GM23338 (cell line): ENCODE data around the gene FOXP4. TPM values are rescaled to one million over a fixed set of nuclear protein-coding genes. Genes with fewer than 3 reads are reported as not detected.

ENCODE experiments used
- ATAC-seq: fragments of 200-7000 bp; cut with Tn5 transposase; 3 replicates; pipeline ENCODE4 v1.9.1; 2020
- DNase-seq: peaks from one replicate; pipeline ENCODE4 v3.0.0-alpha.2; 2015; ENCODE audit warnings: low spot score
- H2AFZ ChIP-seq: fragments of 200-600 bp; sonication (generic); 2 replicates; pipeline ENCODE4 v1.8.0; 2016; ENCODE audit warnings: antibody characterized with exemption, mild to moderate bottlenecking, moderate library complexity
- H3F3A ChIP-seq: fragments of 200-600 bp; sonication (generic); replicated peaks from 2 replicates; pipeline ENCODE4 v1.8.0; 2017; ENCODE audit warnings: antibody characterized with exemption, mixed run types, low read depth
- H3K27ac ChIP-seq: fragments of 200-600 bp; sonication (generic); 2 replicates; pipeline ENCODE4 v1.6.1; 2016; ENCODE audit warnings: low read depth
- H3K27me3 ChIP-seq: fragments of 200-600 bp; sonication (generic); 2 replicates; pipeline ENCODE4 v1.8.0; 2016; ENCODE audit warnings: mild to moderate bottlenecking, mixed run types, moderate library complexity; ENCODE audit not compliant: insufficient read depth
- H3K36me3 ChIP-seq: fragments of 200-600 bp; sonication (generic); 2 replicates; pipeline ENCODE4 v1.8.0; 2016; ENCODE audit warnings: mild to moderate bottlenecking; ENCODE audit not compliant: insufficient read depth
- H3K4me1 ChIP-seq: fragments of 200-600 bp; sonication (generic); 2 replicates; pipeline ENCODE4 v1.8.0; 2016; ENCODE audit warnings: mild to moderate bottlenecking, moderate library complexity; ENCODE audit not compliant: insufficient read depth
- H3K4me2 ChIP-seq: fragments of 200-600 bp; sonication (generic); 2 replicates; pipeline ENCODE4 v1.7.1; 2017; ENCODE audit warnings: mixed run types
- H3K4me3 ChIP-seq: fragments of 200-600 bp; sonication (generic); 2 replicates; pipeline ENCODE4 v1.6.1; 2016; ENCODE audit warnings: mixed run types
- H3K79me2 ChIP-seq: fragments of 200-600 bp; sonication (generic); replicated peaks from 2 replicates; pipeline ENCODE4 v1.8.0; 2017; ENCODE audit warnings: mild to moderate bottlenecking; ENCODE audit not compliant: insufficient read depth
- H3K9me2 ChIP-seq: fragments of 200-600 bp; sonication (generic); 2 replicates; pipeline ENCODE4 v1.8.0; 2017; ENCODE audit not compliant: insufficient read depth
- H4K20me1 ChIP-seq: fragments of 200-600 bp; sonication (generic); replicated peaks from 2 replicates; pipeline ENCODE4 v1.8.0; 2017; ENCODE audit warnings: mild to moderate bottlenecking; ENCODE audit not compliant: insufficient read depth
- H3K27ac Mint-ChIP-seq: 2 replicates; pipeline ENCODE4 v1.8.0; 2020; ENCODE audit warnings: inconsistent platforms, mild to moderate bottlenecking, moderate library complexity, mixed read lengths
- H3K27me3 Mint-ChIP-seq: 3 replicates; pipeline ENCODE4 v1.8.0; 2022; ENCODE audit warnings: low read depth, mild to moderate bottlenecking, moderate library complexity, mixed read lengths, inconsistent platforms; ENCODE audit not compliant: insufficient read depth, poor library complexity
- H3K36me3 Mint-ChIP-seq: 3 replicates; pipeline ENCODE4 v1.8.0; 2021; ENCODE audit warnings: low read depth, mild to moderate bottlenecking, inconsistent platforms, moderate library complexity, mixed read lengths
- H3K4me1 Mint-ChIP-seq: 3 replicates; pipeline ENCODE4 v1.8.0; 2020; ENCODE audit warnings: mild to moderate bottlenecking, inconsistent platforms, mixed read lengths
- H3K4me3 Mint-ChIP-seq: 3 replicates; pipeline ENCODE4 v1.8.0; 2021; ENCODE audit warnings: moderate library complexity, mild to moderate bottlenecking, inconsistent platforms, mixed read lengths
- H3K9me3 Mint-ChIP-seq: 3 replicates; pipeline ENCODE4 v1.8.0; 2020; ENCODE audit warnings: moderate library complexity, mild to moderate bottlenecking, inconsistent platforms, mixed read lengths
- CREB1 ChIP-seq: fragments of 250-450 bp; sonication (Bioruptor Pico); IDR thresholded peaks from 2 replicates; pipeline ENCODE4 v1.5.0; 2020; ENCODE audit warnings: low read depth, mild to moderate bottlenecking, moderate library complexity
- EZH2 ChIP-seq: fragments of 200-600 bp; sonication (generic); IDR thresholded peaks from one replicate; pipeline ENCODE4 v1.8.0; 2017; ENCODE audit warnings: antibody characterized with exemption, mild to moderate bottlenecking, low read depth; ENCODE audit not compliant: unreplicated experiment
- EZH2phosphoT487 ChIP-seq: fragments of 200-600 bp; sonication (generic); IDR thresholded peaks from one replicate; pipeline ENCODE4 v1.8.1; 2018; ENCODE audit warnings: antibody characterized with exemption; ENCODE audit not compliant: unreplicated experiment
- JUNB ChIP-seq: IDR thresholded peaks from one replicate; pipeline ENCODE4 v1.6.1; 2016; ENCODE audit warnings: antibody characterized with exemption; ENCODE audit not compliant: unreplicated experiment
- NANOG ChIP-seq: IDR thresholded peaks from 2 replicates; pipeline ENCODE4 v1.6.1; 2016; ENCODE audit warnings: antibody characterized with exemption, borderline replicate concordance
- POLR2AphosphoS5 ChIP-seq: IDR thresholded peaks from 2 replicates; pipeline ENCODE4 v1.6.1; 2016; ENCODE audit warnings: antibody characterized with exemption, low read depth
- STAT1 ChIP-seq: IDR thresholded peaks from one replicate; pipeline ENCODE4 v1.6.1; 2016; ENCODE audit warnings: antibody characterized with exemption; ENCODE audit not compliant: unreplicated experiment
- ZNF114 ChIP-seq: fragments of 250-450 bp; sonication (Bioruptor Pico); IDR thresholded peaks from 2 replicates; pipeline ENCODE4 v1.5.0; 2020; ENCODE audit warnings: mild to moderate bottlenecking, moderate library complexity
- ZNF331 ChIP-seq: fragments of 250-450 bp; sonication (Bioruptor Pico); IDR thresholded peaks from 2 replicates; pipeline ENCODE4 v1.5.0; 2020; ENCODE audit warnings: low read depth, mild to moderate bottlenecking, moderate library complexity
- polyA plus RNA-seq: library from polyadenylated mRNA; unstranded; fragments of >200 nt; fragmentation: Nextera tagmentation; extraction: Ambion mirVana; gene quantifications from 2 replicates; pipeline ENCODE4 v1.2.1, GENCODE V29; 2016
- total RNA-seq: library from RNA; depleted of rRNA; stranded (reverse); fragments of >200 nt; shearing (Covaris generic); gene quantifications from 2 replicates; pipeline ENCODE4 v1.2.3, GENCODE V29; 2014
- TF ChIP-seq, protein P1 (sequence below): fragments of 250-450 bp; sonication (Bioruptor Pico); IDR thresholded peaks from 2 replicates; pipeline ENCODE4 v1.5.0; 2020; ENCODE audit warnings: mild to moderate bottlenecking, moderate library complexity
- TF ChIP-seq, protein P2 (sequence below): IDR thresholded peaks from one replicate; pipeline ENCODE4 v1.6.1; 2018; ENCODE audit warnings: antibody characterized with exemption; ENCODE audit not compliant: unreplicated experiment
- TF ChIP-seq, protein P3 (sequence below): IDR thresholded peaks from 2 replicates; pipeline ENCODE4 v1.6.1; 2016; ENCODE audit warnings: antibody characterized with exemption
- TF ChIP-seq, protein P4 (sequence below), 2 experiments: fragments of 200-600 bp in 1 of 2; sonication (generic) in 1 of 2; conservative IDR thresholded peaks; 2 replicates each; pipeline versions ENCODE4 v1.5.1 to v1.6.1; 2016 to 2017; ENCODE audit warnings: antibody characterized with exemption in 2 of 2, low read depth in 2 of 2, mild to moderate bottlenecking in 2 of 2, moderate library complexity in 1 of 2

Gene FOXP4
- total and polyA plus RNA-seq, 2 experiments from 2014 or later: 5.1 to 13.5 TPM

DNA sequence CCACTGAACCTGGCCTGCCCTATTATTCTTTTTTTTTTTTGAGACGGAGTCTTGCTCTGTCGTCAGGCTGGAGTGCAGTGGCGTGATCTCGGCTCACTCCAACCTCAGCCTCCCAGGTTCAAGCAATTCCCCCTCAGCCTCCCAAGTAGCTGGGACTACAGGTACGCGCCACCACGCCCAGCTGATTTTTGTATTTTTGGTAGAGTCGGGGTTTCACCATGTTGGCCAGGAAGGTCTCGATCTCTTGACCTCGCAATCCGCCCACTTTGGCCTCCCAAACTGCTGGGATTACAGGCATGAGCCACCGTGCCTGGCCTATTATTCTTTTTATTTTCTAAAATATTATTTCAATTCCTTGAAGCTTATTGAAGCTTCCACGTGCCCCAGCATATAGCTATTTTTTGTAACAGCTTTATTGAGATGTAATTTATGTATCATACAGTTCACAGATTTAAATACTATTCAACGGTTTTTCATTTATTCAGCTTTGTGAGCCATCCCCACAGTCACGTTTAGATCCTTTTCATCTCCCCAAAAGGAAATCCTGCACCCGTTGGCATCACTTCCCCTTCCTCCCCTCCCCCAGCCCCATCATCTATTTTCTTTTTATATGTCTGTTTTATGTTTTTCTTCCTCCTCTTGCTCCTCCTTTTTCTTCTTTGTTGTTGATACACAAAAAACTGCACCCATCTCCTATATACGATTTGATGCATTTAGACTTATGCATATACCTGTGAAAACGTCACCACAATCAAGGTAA, 78.6 kb downstream of the FOXP4 start:
- Mint-ChIP-seq H3K4me1 (peaks cover 14% of the 10 kb centered on the region; the same call in 2 of the 3 replicates), H3K9me3 (peaks cover 16% of the 10 kb centered on the region), H3K27ac (no peak overlapping the region), H3K4me3 (no peak overlapping the region), H3K36me3 (peaks cover 7% of the 10 kb centered on the region; the same call in 1 of the 3 replicates), H3K27me3 (peaks cover 5% of the 10 kb centered on the region)
- H3K36me3 ChIP-seq: no peaks in the 10 kb centered on the region
- ATAC-seq (no peak), DNase-seq (no peak)
- H3K4me3 ChIP-seq: no peak overlapping the region
- no peaks in the 10 kb centered on the region for H3K27me3 ChIP-seq
- TF ChIP-seq EZH2phosphoT487 (no peak), CREB1 (no peak), ZNF114 (CRISPR knock-in tag) (no peak), EZH2 (no peak), ZNF331 (CRISPR knock-in tag) (no peak), STAT1 (no peak), JUNB (no peak), NANOG (no peak), POLR2AphosphoS5 (no peak)
- TF ChIP-seq, protein P1, sequence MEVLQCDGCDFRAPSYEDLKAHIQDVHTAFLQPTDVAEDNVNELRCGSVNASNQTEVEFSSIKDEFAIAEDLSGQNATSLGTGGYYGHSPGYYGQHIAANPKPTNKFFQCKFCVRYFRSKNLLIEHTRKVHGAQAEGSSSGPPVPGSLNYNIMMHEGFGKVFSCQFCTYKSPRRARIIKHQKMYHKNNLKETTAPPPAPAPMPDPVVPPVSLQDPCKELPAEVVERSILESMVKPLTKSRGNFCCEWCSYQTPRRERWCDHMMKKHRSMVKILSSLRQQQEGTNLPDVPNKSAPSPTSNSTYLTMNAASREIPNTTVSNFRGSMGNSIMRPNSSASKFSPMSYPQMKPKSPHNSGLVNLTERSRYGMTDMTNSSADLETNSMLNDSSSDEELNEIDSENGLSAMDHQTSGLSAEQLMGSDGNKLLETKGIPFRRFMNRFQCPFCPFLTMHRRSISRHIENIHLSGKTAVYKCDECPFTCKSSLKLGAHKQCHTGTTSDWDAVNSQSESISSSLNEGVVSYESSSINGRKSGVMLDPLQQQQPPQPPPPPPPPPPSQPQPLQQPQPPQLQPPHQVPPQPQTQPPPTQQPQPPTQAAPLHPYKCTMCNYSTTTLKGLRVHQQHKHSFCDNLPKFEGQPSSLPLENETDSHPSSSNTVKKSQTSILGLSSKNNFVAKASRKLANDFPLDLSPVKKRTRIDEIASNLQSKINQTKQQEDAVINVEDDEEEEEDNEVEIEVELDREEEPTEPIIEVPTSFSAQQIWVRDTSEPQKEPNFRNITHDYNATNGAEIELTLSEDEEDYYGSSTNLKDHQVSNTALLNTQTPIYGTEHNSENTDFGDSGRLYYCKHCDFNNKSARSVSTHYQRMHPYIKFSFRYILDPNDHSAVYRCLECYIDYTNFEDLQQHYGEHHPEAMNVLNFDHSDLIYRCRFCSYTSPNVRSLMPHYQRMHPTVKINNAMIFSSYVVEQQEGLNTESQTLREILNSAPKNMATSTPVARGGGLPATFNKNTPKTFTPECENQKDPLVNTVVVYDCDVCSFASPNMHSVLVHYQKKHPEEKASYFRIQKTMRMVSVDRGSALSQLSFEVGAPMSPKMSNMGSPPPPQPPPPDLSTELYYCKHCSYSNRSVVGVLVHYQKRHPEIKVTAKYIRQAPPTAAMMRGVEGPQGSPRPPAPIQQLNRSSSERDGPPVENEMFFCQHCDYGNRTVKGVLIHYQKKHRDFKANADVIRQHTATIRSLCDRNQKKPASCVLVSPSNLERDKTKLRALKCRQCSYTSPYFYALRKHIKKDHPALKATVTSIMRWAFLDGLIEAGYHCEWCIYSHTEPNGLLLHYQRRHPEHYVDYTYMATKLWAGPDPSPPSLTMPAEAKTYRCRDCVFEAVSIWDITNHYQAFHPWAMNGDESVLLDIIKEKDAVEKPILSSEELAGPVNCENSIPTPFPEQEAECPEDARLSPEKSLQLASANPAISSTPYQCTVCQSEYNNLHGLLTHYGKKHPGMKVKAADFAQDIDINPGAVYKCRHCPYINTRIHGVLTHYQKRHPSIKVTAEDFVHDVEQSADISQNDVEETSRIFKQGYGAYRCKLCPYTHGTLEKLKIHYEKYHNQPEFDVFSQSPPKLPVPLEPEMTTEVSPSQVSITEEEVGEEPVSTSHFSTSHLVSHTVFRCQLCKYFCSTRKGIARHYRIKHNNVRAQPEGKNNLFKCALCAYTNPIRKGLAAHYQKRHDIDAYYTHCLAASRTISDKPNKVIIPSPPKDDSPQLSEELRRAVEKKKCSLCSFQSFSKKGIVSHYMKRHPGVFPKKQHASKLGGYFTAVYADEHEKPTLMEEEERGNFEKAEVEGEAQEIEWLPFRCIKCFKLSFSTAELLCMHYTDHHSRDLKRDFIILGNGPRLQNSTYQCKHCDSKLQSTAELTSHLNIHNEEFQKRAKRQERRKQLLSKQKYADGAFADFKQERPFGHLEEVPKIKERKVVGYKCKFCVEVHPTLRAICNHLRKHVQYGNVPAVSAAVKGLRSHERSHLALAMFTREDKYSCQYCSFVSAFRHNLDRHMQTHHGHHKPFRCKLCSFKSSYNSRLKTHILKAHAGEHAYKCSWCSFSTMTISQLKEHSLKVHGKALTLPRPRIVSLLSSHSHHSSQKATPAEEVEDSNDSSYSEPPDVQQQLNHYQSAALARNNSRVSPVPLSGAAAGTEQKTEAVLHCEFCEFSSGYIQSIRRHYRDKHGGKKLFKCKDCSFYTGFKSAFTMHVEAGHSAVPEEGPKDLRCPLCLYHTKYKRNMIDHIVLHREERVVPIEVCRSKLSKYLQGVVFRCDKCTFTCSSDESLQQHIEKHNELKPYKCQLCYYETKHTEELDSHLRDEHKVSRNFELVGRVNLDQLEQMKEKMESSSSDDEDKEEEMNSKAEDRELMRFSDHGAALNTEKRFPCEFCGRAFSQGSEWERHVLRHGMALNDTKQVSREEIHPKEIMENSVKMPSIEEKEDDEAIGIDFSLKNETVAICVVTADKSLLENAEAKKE (CRISPR knock-in tag): no peak
- TF ChIP-seq, protein P2, sequence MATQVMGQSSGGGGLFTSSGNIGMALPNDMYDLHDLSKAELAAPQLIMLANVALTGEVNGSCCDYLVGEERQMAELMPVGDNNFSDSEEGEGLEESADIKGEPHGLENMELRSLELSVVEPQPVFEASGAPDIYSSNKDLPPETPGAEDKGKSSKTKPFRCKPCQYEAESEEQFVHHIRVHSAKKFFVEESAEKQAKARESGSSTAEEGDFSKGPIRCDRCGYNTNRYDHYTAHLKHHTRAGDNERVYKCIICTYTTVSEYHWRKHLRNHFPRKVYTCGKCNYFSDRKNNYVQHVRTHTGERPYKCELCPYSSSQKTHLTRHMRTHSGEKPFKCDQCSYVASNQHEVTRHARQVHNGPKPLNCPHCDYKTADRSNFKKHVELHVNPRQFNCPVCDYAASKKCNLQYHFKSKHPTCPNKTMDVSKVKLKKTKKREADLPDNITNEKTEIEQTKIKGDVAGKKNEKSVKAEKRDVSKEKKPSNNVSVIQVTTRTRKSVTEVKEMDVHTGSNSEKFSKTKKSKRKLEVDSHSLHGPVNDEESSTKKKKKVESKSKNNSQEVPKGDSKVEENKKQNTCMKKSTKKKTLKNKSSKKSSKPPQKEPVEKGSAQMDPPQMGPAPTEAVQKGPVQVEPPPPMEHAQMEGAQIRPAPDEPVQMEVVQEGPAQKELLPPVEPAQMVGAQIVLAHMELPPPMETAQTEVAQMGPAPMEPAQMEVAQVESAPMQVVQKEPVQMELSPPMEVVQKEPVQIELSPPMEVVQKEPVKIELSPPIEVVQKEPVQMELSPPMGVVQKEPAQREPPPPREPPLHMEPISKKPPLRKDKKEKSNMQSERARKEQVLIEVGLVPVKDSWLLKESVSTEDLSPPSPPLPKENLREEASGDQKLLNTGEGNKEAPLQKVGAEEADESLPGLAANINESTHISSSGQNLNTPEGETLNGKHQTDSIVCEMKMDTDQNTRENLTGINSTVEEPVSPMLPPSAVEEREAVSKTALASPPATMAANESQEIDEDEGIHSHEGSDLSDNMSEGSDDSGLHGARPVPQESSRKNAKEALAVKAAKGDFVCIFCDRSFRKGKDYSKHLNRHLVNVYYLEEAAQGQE: no peak
- TF ChIP-seq, protein P3, sequence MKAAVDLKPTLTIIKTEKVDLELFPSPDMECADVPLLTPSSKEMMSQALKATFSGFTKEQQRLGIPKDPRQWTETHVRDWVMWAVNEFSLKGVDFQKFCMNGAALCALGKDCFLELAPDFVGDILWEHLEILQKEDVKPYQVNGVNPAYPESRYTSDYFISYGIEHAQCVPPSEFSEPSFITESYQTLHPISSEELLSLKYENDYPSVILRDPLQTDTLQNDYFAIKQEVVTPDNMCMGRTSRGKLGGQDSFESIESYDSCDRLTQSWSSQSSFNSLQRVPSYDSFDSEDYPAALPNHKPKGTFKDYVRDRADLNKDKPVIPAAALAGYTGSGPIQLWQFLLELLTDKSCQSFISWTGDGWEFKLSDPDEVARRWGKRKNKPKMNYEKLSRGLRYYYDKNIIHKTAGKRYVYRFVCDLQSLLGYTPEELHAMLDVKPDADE: no peak
- TF ChIP-seq, protein P4, sequence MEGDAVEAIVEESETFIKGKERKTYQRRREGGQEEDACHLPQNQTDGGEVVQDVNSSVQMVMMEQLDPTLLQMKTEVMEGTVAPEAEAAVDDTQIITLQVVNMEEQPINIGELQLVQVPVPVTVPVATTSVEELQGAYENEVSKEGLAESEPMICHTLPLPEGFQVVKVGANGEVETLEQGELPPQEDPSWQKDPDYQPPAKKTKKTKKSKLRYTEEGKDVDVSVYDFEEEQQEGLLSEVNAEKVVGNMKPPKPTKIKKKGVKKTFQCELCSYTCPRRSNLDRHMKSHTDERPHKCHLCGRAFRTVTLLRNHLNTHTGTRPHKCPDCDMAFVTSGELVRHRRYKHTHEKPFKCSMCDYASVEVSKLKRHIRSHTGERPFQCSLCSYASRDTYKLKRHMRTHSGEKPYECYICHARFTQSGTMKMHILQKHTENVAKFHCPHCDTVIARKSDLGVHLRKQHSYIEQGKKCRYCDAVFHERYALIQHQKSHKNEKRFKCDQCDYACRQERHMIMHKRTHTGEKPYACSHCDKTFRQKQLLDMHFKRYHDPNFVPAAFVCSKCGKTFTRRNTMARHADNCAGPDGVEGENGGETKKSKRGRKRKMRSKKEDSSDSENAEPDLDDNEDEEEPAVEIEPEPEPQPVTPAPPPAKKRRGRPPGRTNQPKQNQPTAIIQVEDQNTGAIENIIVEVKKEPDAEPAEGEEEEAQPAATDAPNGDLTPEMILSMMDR (conservative IDR thresholded peaks at IDR 0.05; ENCODE audit: low read depth in 2 of 2): no peak
- H3K9me2 ChIP-seq: no peaks in the 10 kb centered on the region
- H4K20me1 ChIP-seq: no peaks in the 10 kb centered on the region
- no peaks in the 10 kb centered on the region for H3K79me2 ChIP-seq
- H3K27ac ChIP-seq: no peak overlapping the region
- 0 out of 2 replicates have a peak, but pooled peaks cover 2% of the 10 kb centered on the region for H3F3A ChIP-seq
- H2AFZ ChIP-seq: no peak overlapping the region
- no peaks in the 10 kb centered on the region for H3K4me1 ChIP-seq
- H3K4me2 ChIP-seq: no peak overlapping the region
